SK-N-SH treated with all-trans-retinoic acid at 6 μM for 48 hours (cell line): ENCODE measurements around the gene YJEFN3.

Experiments used
- ATAC-seq: fragments of 200-7000 bp; cut with Tn5 transposase; 3 replicates; pipeline ENCODE4 v1.9.1; 2020; ENCODE audit warnings: mild to moderate bottlenecking, moderate library complexity
- ARNTL ChIP-seq: fragments of 450-650 bp; formaldehyde crosslinking; IDR thresholded peaks from 2 replicates; pipeline ENCODE4 v1.5.0; 2020; ENCODE audit warnings: low read depth, mild to moderate bottlenecking, moderate library complexity, borderline replicate concordance
- CREB5 ChIP-seq: fragments of 250-450 bp; sonication (Bioruptor Pico); IDR thresholded peaks from 2 replicates; pipeline ENCODE4 v1.5.1; 2020; ENCODE audit warnings: low read depth, mild to moderate bottlenecking, moderate library complexity
- CSDC2 ChIP-seq: fragments of 250-450 bp; sonication (Bioruptor Pico); IDR thresholded peaks from 2 replicates; pipeline ENCODE4 v1.5.0; 2020; ENCODE audit warnings: mild to moderate bottlenecking, moderate library complexity
- CSRNP3 ChIP-seq: fragments of 250-450 bp; sonication (Bioruptor Pico); IDR thresholded peaks from 2 replicates; pipeline ENCODE4 v1.5.1; 2021; ENCODE audit warnings: mild to moderate bottlenecking, moderate library complexity
- ESRRG ChIP-seq: fragments of 250-450 bp; sonication (Bioruptor Pico); IDR thresholded peaks from 2 replicates; pipeline ENCODE4 v1.6.1; 2021; ENCODE audit warnings: mild to moderate bottlenecking
- GLIS3 ChIP-seq: fragments of 250-450 bp; sonication (Bioruptor Pico); IDR thresholded peaks from 2 replicates; pipeline ENCODE4 v1.5.0; 2020; ENCODE audit warnings: mild to moderate bottlenecking, moderate library complexity
- ISL1 ChIP-seq: fragments of 250-450 bp; sonication (Bioruptor Pico); IDR thresholded peaks from 2 replicates; pipeline ENCODE4 v2.1.2; 2022; ENCODE audit warnings: mild to moderate bottlenecking, moderate library complexity
- OSR1 ChIP-seq: fragments of 250-450 bp; sonication (Bioruptor Pico); IDR thresholded peaks from 2 replicates; pipeline ENCODE4 v1.8.0; 2022; ENCODE audit warnings: moderate library complexity, mild to moderate bottlenecking, inconsistent platforms
- RARB ChIP-seq: fragments of 250-450 bp; sonication (Bioruptor Pico); IDR thresholded peaks from 2 replicates; pipeline ENCODE4 v1.8.0; 2021; ENCODE audit warnings: mild to moderate bottlenecking, moderate library complexity
- SNAI2 ChIP-seq: fragments of 250-450 bp; sonication (Bioruptor Pico); IDR thresholded peaks from 2 replicates; pipeline ENCODE4 v1.5.0; 2020; ENCODE audit warnings: mild to moderate bottlenecking, moderate library complexity
- TCF4 ChIP-seq: fragments of 250-450 bp; sonication (Bioruptor Pico); IDR thresholded peaks from 2 replicates; pipeline ENCODE4 v1.8.0; 2021; ENCODE audit warnings: mild to moderate bottlenecking, moderate library complexity, borderline replicate concordance
- TOX ChIP-seq: fragments of 250-450 bp; sonication (Bioruptor Pico); IDR thresholded peaks from 2 replicates; pipeline ENCODE4 v1.8.0; 2021; ENCODE audit warnings: mild to moderate bottlenecking, moderate library complexity, borderline replicate concordance
- TSHZ2 ChIP-seq: fragments of 250-450 bp; sonication (Bioruptor Pico); IDR thresholded peaks from 2 replicates; pipeline ENCODE4 v1.5.0; 2020; ENCODE audit warnings: mild to moderate bottlenecking, moderate library complexity
- ZC3H10 ChIP-seq: fragments of 250-450 bp; sonication (Bioruptor Pico); IDR thresholded peaks from 2 replicates; pipeline ENCODE4 v1.5.1; 2021; ENCODE audit warnings: mild to moderate bottlenecking, moderate library complexity
- ZFP3 ChIP-seq: fragments of 250-450 bp; sonication (Bioruptor Pico); IDR thresholded peaks from 2 replicates; pipeline ENCODE4 v1.5.0; 2020; ENCODE audit warnings: mild to moderate bottlenecking, moderate library complexity
- ZFP30 ChIP-seq: fragments of 450-650 bp; formaldehyde crosslinking; IDR thresholded peaks from 2 replicates; pipeline ENCODE4 v1.5.0; 2022; ENCODE audit warnings: mild to moderate bottlenecking, moderate library complexity
- ZNF565 ChIP-seq: fragments of 450-650 bp; formaldehyde crosslinking; conservative IDR thresholded peaks from 2 replicates; pipeline ENCODE4 v1.5.0; 2020; ENCODE audit warnings: low read depth, mild to moderate bottlenecking, moderate library complexity
- ZNF70 ChIP-seq: fragments of 450-650 bp; formaldehyde crosslinking; IDR thresholded peaks from 2 replicates; pipeline ENCODE4 v1.5.0; 2020; ENCODE audit warnings: mild to moderate bottlenecking, moderate library complexity
- ZNF8 ChIP-seq: fragments of 450-650 bp; formaldehyde crosslinking; IDR thresholded peaks from 2 replicates; pipeline ENCODE4 v1.5.0; 2020; ENCODE audit warnings: mild to moderate bottlenecking, moderate library complexity
- TF ChIP-seq, protein P1 (sequence below): fragments of 250-450 bp; sonication (Bioruptor Pico); IDR thresholded peaks from 2 replicates; pipeline ENCODE4 v1.8.0; 2020; ENCODE audit warnings: mild to moderate bottlenecking, moderate library complexity, borderline replicate concordance
- TF ChIP-seq, protein P2 (sequence below): fragments of 250-450 bp; sonication (Bioruptor Pico); IDR thresholded peaks from 2 replicates; pipeline ENCODE4 v1.8.0; 2021; ENCODE audit warnings: low read depth, mild to moderate bottlenecking, moderate library complexity, borderline replicate concordance

Gene YJEFN3

GRCh38 chr19:19538061-19538784 is 9.5 kb downstream of the YJEFN3 start, which contains the start of gene CILP2 (continued):
- TF ChIP-seq CSRNP3 (CRISPR knock-in tag) (no peak), ESRRG (CRISPR knock-in tag) (no peak), TOX (CRISPR knock-in tag) (no peak)
- TF ChIP-seq, all 23 proteins: peak for 0

- ATAC-seq: peak; percentile 7; the same call in 2 of the 3 replicates
- TF ChIP-seq ZNF70: no peak
- TF ChIP-seq OSR1: no peak
- TF ChIP-seq ZFP3 (CRISPR knock-in tag): no peak
- no peak for TF ChIP-seq ZFP30 (CRISPR knock-in tag)
- TF ChIP-seq CREB5: no peak
- TF ChIP-seq CSDC2: no peak
- TF ChIP-seq SNAI2 (CRISPR knock-in tag): no peak
- TF ChIP-seq ZNF8: no peak
- no peak for TF ChIP-seq TCF4 (CRISPR knock-in tag)
- TF ChIP-seq ISL1 (CRISPR knock-in tag): no peak
- no peak for TF ChIP-seq TSHZ2 (CRISPR knock-in tag)
- TF ChIP-seq ZNF565 (CRISPR knock-in tag): no peak
- no peak for TF ChIP-seq GLIS3 (CRISPR knock-in tag)
- TF ChIP-seq, protein P1, sequence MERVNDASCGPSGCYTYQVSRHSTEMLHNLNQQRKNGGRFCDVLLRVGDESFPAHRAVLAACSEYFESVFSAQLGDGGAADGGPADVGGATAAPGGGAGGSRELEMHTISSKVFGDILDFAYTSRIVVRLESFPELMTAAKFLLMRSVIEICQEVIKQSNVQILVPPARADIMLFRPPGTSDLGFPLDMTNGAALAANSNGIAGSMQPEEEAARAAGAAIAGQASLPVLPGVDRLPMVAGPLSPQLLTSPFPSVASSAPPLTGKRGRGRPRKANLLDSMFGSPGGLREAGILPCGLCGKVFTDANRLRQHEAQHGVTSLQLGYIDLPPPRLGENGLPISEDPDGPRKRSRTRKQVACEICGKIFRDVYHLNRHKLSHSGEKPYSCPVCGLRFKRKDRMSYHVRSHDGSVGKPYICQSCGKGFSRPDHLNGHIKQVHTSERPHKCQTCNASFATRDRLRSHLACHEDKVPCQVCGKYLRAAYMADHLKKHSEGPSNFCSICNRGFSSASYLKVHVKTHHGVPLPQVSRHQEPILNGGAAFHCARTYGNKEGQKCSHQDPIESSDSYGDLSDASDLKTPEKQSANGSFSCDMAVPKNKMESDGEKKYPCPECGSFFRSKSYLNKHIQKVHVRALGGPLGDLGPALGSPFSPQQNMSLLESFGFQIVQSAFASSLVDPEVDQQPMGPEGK (CRISPR knock-in tag): no peak
- TF ChIP-seq, all 23 proteins: peak for 0
Measured at GRCh38 chr19:19538785-19539166, 10.1 kb downstream of the YJEFN3 start.

DNA sequence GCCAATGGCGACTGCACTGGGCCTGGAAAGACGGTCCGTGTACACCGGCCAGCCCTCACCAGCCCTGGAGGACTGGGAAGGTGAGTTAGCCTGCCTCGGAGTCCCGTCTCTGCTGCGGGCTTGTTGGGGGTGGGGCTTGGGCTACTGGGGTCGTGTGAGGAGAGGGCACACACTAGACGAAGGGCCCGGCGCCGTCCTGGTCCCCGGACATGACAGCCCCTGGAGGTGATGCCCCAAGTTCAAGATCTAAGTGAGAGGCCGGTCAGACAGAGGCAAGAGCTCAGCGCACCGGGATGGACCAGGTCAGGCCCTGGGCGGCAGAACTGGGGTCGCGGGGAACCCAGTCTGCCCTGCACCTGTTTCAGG is 11.0 kb downstream of the YJEFN3 start:
- no peak for TF ChIP-seq SNAI2 (CRISPR knock-in tag)
- TF ChIP-seq ZC3H10 (CRISPR knock-in tag): no peak
- TF ChIP-seq ARNTL (CRISPR knock-in tag): no peak
- no peak for TF ChIP-seq ZNF70
- TF ChIP-seq ESRRG (CRISPR knock-in tag): no peak
- no peak for TF ChIP-seq OSR1
- TF ChIP-seq ZFP30 (CRISPR knock-in tag): no peak
- TF ChIP-seq, protein P2, sequence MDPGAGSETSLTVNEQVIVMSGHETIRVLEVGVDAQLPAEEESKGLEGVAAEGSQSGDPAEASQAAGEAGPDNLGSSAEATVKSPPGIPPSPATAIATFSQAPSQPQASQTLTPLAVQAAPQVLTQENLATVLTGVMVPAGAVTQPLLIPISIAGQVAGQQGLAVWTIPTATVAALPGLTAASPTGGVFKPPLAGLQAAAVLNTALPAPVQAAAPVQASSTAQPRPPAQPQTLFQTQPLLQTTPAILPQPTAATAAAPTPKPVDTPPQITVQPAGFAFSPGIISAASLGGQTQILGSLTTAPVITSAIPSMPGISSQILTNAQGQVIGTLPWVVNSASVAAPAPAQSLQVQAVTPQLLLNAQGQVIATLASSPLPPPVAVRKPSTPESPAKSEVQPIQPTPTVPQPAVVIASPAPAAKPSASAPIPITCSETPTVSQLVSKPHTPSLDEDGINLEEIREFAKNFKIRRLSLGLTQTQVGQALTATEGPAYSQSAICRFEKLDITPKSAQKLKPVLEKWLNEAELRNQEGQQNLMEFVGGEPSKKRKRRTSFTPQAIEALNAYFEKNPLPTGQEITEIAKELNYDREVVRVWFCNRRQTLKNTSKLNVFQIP (CRISPR knock-in tag): no peak
- no peak for TF ChIP-seq GLIS3 (CRISPR knock-in tag)
- no peak for TF ChIP-seq RARB (CRISPR knock-in tag)
- no peak for TF ChIP-seq ZNF8
- no peak for TF ChIP-seq TCF4 (CRISPR knock-in tag)
- TF ChIP-seq CREB5: no peak
- no peak for TF ChIP-seq ZNF565 (CRISPR knock-in tag)
- TF ChIP-seq CSDC2: no peak
- TF ChIP-seq, protein P1 (CRISPR knock-in tag): no peak
- no peak for ATAC-seq
